Natural killer cell (primary cell): Measurements from ENCODE around the gene OBSCN. TPM values are rescaled to one million over a fixed set of nuclear protein-coding genes. Genes with fewer than 3 reads are reported as not detected.

Experiments
- ATAC-seq, 3 donors: fragments of 150-1000 bp in 2 of 3; fragments of 200-7000 bp in 1 of 3; cut with Tn5 transposase; 1 replicate in 1 of 3; 2 replicates in 2 of 3; pipeline ENCODE4 v1.10.0; 2021; ENCODE audit warnings: mild to moderate bottlenecking in 2 of 3, moderate library complexity in 2 of 3
- DNase-seq, 2 donors: peaks; one replicate each; pipeline versions ENCODE4 v3.0.0 to v3.0.0-alpha.2; 2013 to 2021; ENCODE audit warnings: mixed read lengths in 1 of 2
- H3K27ac ChIP-seq: one replicate; pipeline ENCODE4 v1.5.1; 2013; ENCODE audit warnings: mild to moderate bottlenecking, low read length
- H3K27me3 ChIP-seq: one replicate; pipeline ENCODE4 v1.6.1; 2013; ENCODE audit warnings: low read length; ENCODE audit not compliant: control insufficient read depth, insufficient read depth
- H3K36me3 ChIP-seq: one replicate; pipeline ENCODE4 v1.6.1; 2013; ENCODE audit warnings: low read length; ENCODE audit not compliant: control insufficient read depth, insufficient read depth
- H3K4me1 ChIP-seq: one replicate; pipeline ENCODE4 v1.6.1; 2013; ENCODE audit warnings: low read length; ENCODE audit not compliant: control insufficient read depth, insufficient read depth
- H3K4me3 ChIP-seq: one replicate; pipeline ENCODE4 v1.5.1; 2013; ENCODE audit warnings: low read length
- H3K9me3 ChIP-seq: one replicate; pipeline ENCODE4 v1.6.1; 2013; ENCODE audit warnings: low read length; ENCODE audit not compliant: control insufficient read depth, insufficient read depth
- H3K27ac Mint-ChIP-seq, 2 donors: one replicate each; pipeline ENCODE4 v1.8.0; 2022; ENCODE audit warnings: mild to moderate bottlenecking in 2 of 2, mixed read lengths in 2 of 2, moderate library complexity in 1 of 2
- H3K27me3 Mint-ChIP-seq, 2 donors: one replicate each; pipeline ENCODE4 v1.8.0; 2022; ENCODE audit warnings: low read depth in 2 of 2, mixed read lengths in 2 of 2
- H3K36me3 Mint-ChIP-seq: one replicate; pipeline ENCODE4 v1.8.0; 2022; ENCODE audit warnings: mixed read lengths
- H3K4me1 Mint-ChIP-seq, 2 donors: one replicate each; pipeline ENCODE4 v1.8.0; 2022; ENCODE audit warnings: mixed read lengths in 2 of 2
- H3K4me3 Mint-ChIP-seq: one replicate; pipeline ENCODE4 v1.8.0; 2022; ENCODE audit warnings: mild to moderate bottlenecking, moderate library complexity, mixed read lengths
- H3K9me3 Mint-ChIP-seq, 2 donors: one replicate each; pipeline ENCODE4 v1.8.0; 2022; ENCODE audit warnings: mixed read lengths in 2 of 2
- WGBS: methylation state at CpG from one replicate; pipeline ENCODE4 v1.1.7; 2013; ENCODE audit warnings: missing lambda C conversion rate; ENCODE audit not compliant: insufficient coverage; 5-methylcytosine and 5-hydroxymethylcytosine counted together
- intact Hi-C: fragments of 100-400 bp; cut with micrococcal nuclease; formaldehyde crosslinking; loops from one replicate; pipeline ENCODE4 v1.14.2; 2022
- total RNA-seq, 4 donors: library from RNA; stranded (reverse); fragments of 120-200 nt in 1 of 4; gene quantifications; one replicate each; pipeline versions ENCODE4 v1.2.3 to v1.2.4, GENCODE V29; 2013 to 2022
- TF ChIP-seq, protein P1 (sequence below): fragments of 200-600 bp; IDR thresholded peaks from one replicate; pipeline ENCODE4 v1.8.0; 2022; ENCODE audit warnings: antibody characterized with exemption

OBSCN gene
- total RNA-seq, 3 donors from 2014 or later (not counting 1 experiment from before 2014, with no cell fraction given): 9.6 to 30.0 (median 14.3) TPM

DNA sequence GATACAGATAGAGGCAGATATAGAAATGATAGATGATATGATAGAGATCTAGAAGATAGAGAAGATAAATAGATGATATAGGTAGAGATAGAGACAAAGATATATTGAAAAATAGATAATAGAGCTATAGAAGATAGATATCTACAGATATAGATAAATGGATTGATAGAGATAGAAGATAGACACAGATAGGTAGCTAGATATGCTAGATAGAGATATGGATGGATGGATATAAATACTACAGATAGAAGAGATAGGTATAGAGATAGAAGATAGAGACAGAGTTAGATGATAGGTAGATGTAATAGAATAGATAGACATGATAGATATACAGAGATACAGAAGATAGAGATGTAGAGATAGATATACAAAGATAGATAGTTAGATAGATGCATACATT lies 177.4 kb downstream of the OBSCN start:
- DNase-seq (no peak), ATAC-seq (no peak)
- intact Hi-C loops: no loop called here
- Mint-ChIP-seq H3K4me1 (no peaks in the 10 kb centered on the region), H3K27ac (no peak overlapping the region), H3K36me3 (no peaks in the 10 kb centered on the region), H3K4me3 (no peak overlapping the region), H3K9me3 (no peaks in the 10 kb centered on the region), H3K27me3 (peaks cover 0 to 2% of the 10 kb centered on the region in 2 donors)
- TF ChIP-seq, protein P1, sequence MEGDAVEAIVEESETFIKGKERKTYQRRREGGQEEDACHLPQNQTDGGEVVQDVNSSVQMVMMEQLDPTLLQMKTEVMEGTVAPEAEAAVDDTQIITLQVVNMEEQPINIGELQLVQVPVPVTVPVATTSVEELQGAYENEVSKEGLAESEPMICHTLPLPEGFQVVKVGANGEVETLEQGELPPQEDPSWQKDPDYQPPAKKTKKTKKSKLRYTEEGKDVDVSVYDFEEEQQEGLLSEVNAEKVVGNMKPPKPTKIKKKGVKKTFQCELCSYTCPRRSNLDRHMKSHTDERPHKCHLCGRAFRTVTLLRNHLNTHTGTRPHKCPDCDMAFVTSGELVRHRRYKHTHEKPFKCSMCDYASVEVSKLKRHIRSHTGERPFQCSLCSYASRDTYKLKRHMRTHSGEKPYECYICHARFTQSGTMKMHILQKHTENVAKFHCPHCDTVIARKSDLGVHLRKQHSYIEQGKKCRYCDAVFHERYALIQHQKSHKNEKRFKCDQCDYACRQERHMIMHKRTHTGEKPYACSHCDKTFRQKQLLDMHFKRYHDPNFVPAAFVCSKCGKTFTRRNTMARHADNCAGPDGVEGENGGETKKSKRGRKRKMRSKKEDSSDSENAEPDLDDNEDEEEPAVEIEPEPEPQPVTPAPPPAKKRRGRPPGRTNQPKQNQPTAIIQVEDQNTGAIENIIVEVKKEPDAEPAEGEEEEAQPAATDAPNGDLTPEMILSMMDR: no peak
- no peaks in the 10 kb centered on the region for H3K27me3 ChIP-seq
- H3K9me3 ChIP-seq: no peaks in the 10 kb centered on the region
- H3K4me3 ChIP-seq: no peak overlapping the region
- H3K4me1 ChIP-seq: no peaks in the 10 kb centered on the region
- H3K27ac ChIP-seq: no peak overlapping the region
- H3K36me3 ChIP-seq: no peaks in the 10 kb centered on the region

DNA sequence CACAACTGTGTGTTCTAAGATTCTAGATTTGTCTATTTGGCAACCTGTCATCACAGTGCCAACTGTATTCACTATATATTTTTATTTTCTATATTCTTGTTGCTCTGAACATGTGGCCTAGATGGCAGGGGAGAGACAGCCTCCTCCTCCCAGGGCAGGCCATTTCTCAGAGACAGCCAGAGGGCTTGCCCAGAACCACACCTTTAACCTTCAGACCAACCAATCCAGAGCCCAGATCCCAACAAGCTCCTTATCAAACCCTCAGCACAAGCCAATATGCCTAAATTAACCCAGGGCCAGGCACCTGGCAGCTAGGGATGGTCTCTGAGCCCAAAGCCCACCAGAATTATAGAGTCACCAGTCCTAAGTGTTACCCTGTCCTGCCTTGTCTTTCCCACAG lies 179.5 kb downstream of the OBSCN start:
- peaks cover 5% of the 10 kb centered on the region for H3K36me3 ChIP-seq
- H3K9me3 ChIP-seq: no peaks in the 10 kb centered on the region
- no peaks in the 10 kb centered on the region for H3K36me3 Mint-ChIP-seq
- no peak overlapping the region for H3K4me3 Mint-ChIP-seq
- no peaks in the 10 kb centered on the region for H3K4me1 Mint-ChIP-seq
- no peak overlapping the region for H3K4me3 ChIP-seq
- no peaks in the 10 kb centered on the region for H3K27me3 ChIP-seq
- DNase-seq (no peak), ATAC-seq (no peak)
- intact Hi-C loops: no loop called here
- H3K27me3 Mint-ChIP-seq: no peaks in the 10 kb centered on the region
- H3K9me3 Mint-ChIP-seq: no peaks in the 10 kb centered on the region
- no peak overlapping the region for H3K27ac Mint-ChIP-seq
- H3K27ac ChIP-seq: no peak overlapping the region
- TF ChIP-seq, protein P1: no peak
- no peaks in the 10 kb centered on the region for H3K4me1 ChIP-seq

DNA sequence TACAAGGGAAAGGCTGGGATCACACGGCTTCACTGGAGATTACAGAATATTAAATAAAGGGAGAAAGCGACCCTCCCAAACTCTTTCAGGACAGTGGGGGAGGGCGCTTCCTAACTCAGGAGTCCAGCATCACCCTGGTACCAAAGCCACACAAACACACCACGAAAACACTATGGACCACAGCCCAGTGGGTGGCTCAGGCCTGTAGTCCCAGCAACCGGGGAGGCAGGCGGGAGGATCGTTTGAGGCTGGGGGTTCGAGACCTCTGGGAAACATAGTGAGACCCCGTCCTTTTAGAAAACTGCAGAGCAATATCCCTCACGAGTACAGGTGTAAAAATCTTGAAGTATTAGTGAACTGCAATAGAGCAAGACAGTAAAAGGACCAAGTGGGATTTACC lies 182.8 kb downstream of the OBSCN start:
- Histone ChIP-seq H3K27ac (no peak overlapping the region), H3K36me3 (peaks cover 27% of the 10 kb centered on the region), H3K4me1 (no peaks in the 10 kb centered on the region), H3K9me3 (no peaks in the 10 kb centered on the region), H3K27me3 (no peaks in the 10 kb centered on the region), H3K4me3 (no peak overlapping the region)
- DNase-seq (no peak), ATAC-seq (no peak)
- H3K4me1 Mint-ChIP-seq: peaks cover 0 to 5% of the 10 kb centered on the region in 2 donors
- TF ChIP-seq, protein P1: no peak
- no peaks in the 10 kb centered on the region for H3K27me3 Mint-ChIP-seq
- intact Hi-C loops: no loop called here
- 94% methylated on average over 8 of the region's 10 CpGs for WGBS
- H3K27ac Mint-ChIP-seq: no peak overlapping the region
- H3K4me3 Mint-ChIP-seq: no peak overlapping the region
- no peaks in the 10 kb centered on the region for H3K36me3 Mint-ChIP-seq
- no peaks in the 10 kb centered on the region for H3K9me3 Mint-ChIP-seq

DNA sequence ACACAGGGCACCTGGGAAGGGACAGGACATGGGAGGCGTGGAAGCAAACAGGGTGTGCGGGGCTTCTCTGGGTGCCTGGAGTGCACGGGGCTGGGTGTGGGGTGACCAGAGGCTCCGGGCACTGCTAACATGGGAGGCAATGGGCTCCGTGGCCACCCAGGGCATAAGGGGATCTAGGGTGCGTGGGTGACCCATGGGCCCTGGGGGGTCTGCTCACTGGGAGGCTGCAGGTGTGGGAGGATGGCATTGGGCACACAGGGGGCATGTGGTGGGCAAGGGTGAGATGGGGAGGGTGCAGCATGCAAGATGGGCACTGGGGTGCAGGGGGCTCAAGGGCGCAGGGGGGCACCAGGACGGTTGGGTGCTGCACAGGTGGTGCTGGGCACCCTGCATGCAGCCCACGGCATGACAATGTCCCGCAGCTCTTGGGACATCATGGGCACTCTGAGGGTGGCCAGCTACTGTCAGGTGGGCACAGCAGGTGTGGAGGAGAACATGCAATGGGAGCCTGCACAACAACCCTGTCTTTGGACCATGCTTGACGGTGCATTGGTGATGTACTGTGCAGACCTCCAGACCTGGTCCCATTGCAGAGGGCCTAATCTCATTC lies 183.7 kb downstream of the OBSCN start:
- Mint-ChIP-seq H3K4me3 (no peak overlapping the region), H3K4me1 (peaks cover 0 to 5% of the 10 kb centered on the region in 2 donors), H3K9me3 (no peaks in the 10 kb centered on the region), H3K27me3 (no peaks in the 10 kb centered on the region), H3K27ac (no peak overlapping the region), H3K36me3 (no peaks in the 10 kb centered on the region)
- Histone ChIP-seq H3K4me3 (no peak overlapping the region), H3K27ac (no peak overlapping the region), H3K4me1 (no peaks in the 10 kb centered on the region), H3K9me3 (no peaks in the 10 kb centered on the region), H3K36me3 (peaks cover 35% of the 10 kb centered on the region), H3K27me3 (no peaks in the 10 kb centered on the region)
- intact Hi-C loops: no loop called here
- peak in 2 of 3 donors; percentile 19 to 32 for ATAC-seq
- no peak for DNase-seq
- TF ChIP-seq, protein P1: no peak
- 97% methylated on average over 11 of the region's 11 CpGs for WGBS
